Panc1 (cell line): ENCODE results near the gene BABAM2. TPM values are rescaled to one million over a fixed set of nuclear protein-coding genes. Genes with fewer than 3 reads are reported as not detected.

Source experiments
- ATAC-seq: fragments of 200-7000 bp; cut with Tn5 transposase; 2 replicates; pipeline ENCODE4 v1.9.1; 2020; ENCODE audit warnings: mild to moderate bottlenecking, moderate library complexity
- BruUV-seq: library from RNA; stranded (reverse); fragments of 400-500 nt; replicated peaks from 2 replicates; lab custom pipeline; 2021; lab: Mats Ljungman, UMichigan
- CTCF ChIA-PET: fragments of 300-600 bp; sonication (Branson Sonifier 250); formaldehyde crosslinking; loops from one replicate; lab custom pipeline; 2022; ENCODE audit warnings: antibody characterized with exemption; lab: Charles Lee
- POLR2A ChIA-PET: fragments of 300-600 bp; sonication (Branson Sonifier 250); formaldehyde crosslinking; loops from one replicate; lab custom pipeline; 2022; ENCODE audit warnings: antibody characterized with exemption; lab: Charles Lee
- DNase-seq: peaks from one replicate; pipeline ENCODE4 v3.0.0-alpha.2; 2010; ENCODE audit warnings: low read depth, low spot score
- H3K27ac ChIP-seq: 2 replicates; pipeline ENCODE4 v1.5.1; 2011; ENCODE audit warnings: mild to moderate bottlenecking, low read length, inconsistent platforms
- H3K27me3 ChIP-seq: fragments of 200-500 bp; sonication (Bioruptor generic); 2 replicates; pipeline ENCODE4 v1.6.0; 2014; ENCODE audit warnings: low read length, inconsistent platforms; ENCODE audit not compliant: control insufficient read depth, insufficient read depth
- H3K36me3 ChIP-seq: fragments of 200-500 bp; sonication (Bioruptor generic); 2 replicates; pipeline ENCODE4 v1.5.1; 2014; ENCODE audit warnings: inconsistent platforms, mild to moderate bottlenecking, low read length, moderate library complexity; ENCODE audit not compliant: control insufficient read depth, insufficient read depth
- H3K4me1 ChIP-seq: 2 replicates; pipeline ENCODE4 v1.5.1; 2011; ENCODE audit warnings: inconsistent platforms, mild to moderate bottlenecking, low read length, moderate library complexity; ENCODE audit not compliant: control insufficient read depth, insufficient read depth
- H3K4me3 ChIP-seq, 2 experiments: 2 replicates each; pipeline ENCODE4 v1.5.1; 2011 to 2012; ENCODE audit warnings: low read depth in 2 of 2, low read length in 2 of 2, mild to moderate bottlenecking in 2 of 2, inconsistent platforms in 1 of 2, moderate library complexity in 1 of 2
- H3K9me3 ChIP-seq: fragments of 200-500 bp; sonication (Bioruptor generic); 2 replicates; pipeline ENCODE4 v1.5.1; 2014; ENCODE audit warnings: low read depth, mild to moderate bottlenecking, inconsistent platforms, low read length, moderate library complexity; ENCODE audit not compliant: control insufficient read depth, insufficient read depth
- POLR2AphosphoS5 ChIP-seq: IDR thresholded peaks from 2 replicates; pipeline ENCODE4 v1.6.1; 2012; ENCODE audit warnings: mild to moderate bottlenecking, low read depth, low read length, moderate library complexity
- SIN3A ChIP-seq: IDR thresholded peaks from 2 replicates; pipeline ENCODE4 v1.6.1; 2012; ENCODE audit warnings: low read depth, mild to moderate bottlenecking, low read length, moderate library complexity, borderline replicate concordance; ENCODE audit not compliant: insufficient read depth
- TCF7L2 ChIP-seq: IDR thresholded peaks from 2 replicates; pipeline ENCODE4 v1.6.1; 2011; ENCODE audit warnings: mild to moderate bottlenecking, low read depth, low read length, inconsistent platforms
- in situ Hi-C: cut with HindIII; loops from 2 replicates; pipeline ENCODE4 v1.10.0; 2016; ENCODE audit warnings: low sequenced_read_pairs, low pct_unique_long_range_greater_than_20kb
- intact Hi-C: fragments of 100-400 bp; cut with micrococcal nuclease; formaldehyde crosslinking; loops from one replicate; pipeline ENCODE4 v1.10.0; 2022; ENCODE audit not compliant: unreplicated experiment
- total RNA-seq: library from RNA; stranded (reverse); gene quantifications from one replicate; pipeline ENCODE4 v1.2.1, GENCODE V29; 2021; ENCODE audit not compliant: unreplicated experiment
- TF ChIP-seq, protein P1 (sequence below): fragments of 450-650 bp; IDR thresholded peaks from 2 replicates; pipeline ENCODE4 v1.5.1; 2017; ENCODE audit warnings: mild to moderate bottlenecking
- TF ChIP-seq, protein P2 (sequence below), 2 experiments: IDR thresholded peaks; 2 replicates each; pipeline ENCODE4 v1.6.1; 2011 to 2012; ENCODE audit warnings: low read depth in 2 of 2, control low read depth in 1 of 2, low read length in 1 of 2, mild to moderate bottlenecking in 1 of 2, moderate library complexity in 1 of 2; ENCODE audit not compliant: insufficient read depth in 1 of 2

BABAM2 gene
- total RNA-seq, 1 experiment from 2014 or later = 31.2 TPM

DNA sequence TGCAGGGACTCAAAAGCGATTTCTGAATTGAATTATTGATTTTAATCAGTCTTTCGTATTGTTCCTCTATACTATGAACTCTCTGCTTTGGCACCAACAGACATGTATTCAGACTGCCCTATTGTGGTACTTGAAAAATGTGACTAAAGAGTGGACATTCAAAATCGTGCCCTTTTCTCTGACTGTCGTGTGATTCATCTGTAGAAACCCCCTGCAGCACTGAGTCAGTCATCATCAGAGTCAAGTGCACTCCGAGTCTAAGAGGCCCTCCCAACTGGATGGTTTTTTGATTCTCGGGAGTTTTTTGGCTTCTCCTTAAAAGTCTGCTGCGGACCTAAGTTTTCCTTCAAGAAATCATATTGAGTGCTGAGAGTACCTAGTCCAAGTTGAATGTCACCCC, 405.7 kb downstream of the BABAM2 start:
- ChIA-PET CTCF (no interaction called here), POLR2A (no interaction called here)
- TF ChIP-seq TCF7L2 (no peak), SIN3A (no peak), POLR2AphosphoS5 (no peak)
- TF ChIP-seq, protein P1, sequence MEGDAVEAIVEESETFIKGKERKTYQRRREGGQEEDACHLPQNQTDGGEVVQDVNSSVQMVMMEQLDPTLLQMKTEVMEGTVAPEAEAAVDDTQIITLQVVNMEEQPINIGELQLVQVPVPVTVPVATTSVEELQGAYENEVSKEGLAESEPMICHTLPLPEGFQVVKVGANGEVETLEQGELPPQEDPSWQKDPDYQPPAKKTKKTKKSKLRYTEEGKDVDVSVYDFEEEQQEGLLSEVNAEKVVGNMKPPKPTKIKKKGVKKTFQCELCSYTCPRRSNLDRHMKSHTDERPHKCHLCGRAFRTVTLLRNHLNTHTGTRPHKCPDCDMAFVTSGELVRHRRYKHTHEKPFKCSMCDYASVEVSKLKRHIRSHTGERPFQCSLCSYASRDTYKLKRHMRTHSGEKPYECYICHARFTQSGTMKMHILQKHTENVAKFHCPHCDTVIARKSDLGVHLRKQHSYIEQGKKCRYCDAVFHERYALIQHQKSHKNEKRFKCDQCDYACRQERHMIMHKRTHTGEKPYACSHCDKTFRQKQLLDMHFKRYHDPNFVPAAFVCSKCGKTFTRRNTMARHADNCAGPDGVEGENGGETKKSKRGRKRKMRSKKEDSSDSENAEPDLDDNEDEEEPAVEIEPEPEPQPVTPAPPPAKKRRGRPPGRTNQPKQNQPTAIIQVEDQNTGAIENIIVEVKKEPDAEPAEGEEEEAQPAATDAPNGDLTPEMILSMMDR = no peak
- TF ChIP-seq, protein P2, sequence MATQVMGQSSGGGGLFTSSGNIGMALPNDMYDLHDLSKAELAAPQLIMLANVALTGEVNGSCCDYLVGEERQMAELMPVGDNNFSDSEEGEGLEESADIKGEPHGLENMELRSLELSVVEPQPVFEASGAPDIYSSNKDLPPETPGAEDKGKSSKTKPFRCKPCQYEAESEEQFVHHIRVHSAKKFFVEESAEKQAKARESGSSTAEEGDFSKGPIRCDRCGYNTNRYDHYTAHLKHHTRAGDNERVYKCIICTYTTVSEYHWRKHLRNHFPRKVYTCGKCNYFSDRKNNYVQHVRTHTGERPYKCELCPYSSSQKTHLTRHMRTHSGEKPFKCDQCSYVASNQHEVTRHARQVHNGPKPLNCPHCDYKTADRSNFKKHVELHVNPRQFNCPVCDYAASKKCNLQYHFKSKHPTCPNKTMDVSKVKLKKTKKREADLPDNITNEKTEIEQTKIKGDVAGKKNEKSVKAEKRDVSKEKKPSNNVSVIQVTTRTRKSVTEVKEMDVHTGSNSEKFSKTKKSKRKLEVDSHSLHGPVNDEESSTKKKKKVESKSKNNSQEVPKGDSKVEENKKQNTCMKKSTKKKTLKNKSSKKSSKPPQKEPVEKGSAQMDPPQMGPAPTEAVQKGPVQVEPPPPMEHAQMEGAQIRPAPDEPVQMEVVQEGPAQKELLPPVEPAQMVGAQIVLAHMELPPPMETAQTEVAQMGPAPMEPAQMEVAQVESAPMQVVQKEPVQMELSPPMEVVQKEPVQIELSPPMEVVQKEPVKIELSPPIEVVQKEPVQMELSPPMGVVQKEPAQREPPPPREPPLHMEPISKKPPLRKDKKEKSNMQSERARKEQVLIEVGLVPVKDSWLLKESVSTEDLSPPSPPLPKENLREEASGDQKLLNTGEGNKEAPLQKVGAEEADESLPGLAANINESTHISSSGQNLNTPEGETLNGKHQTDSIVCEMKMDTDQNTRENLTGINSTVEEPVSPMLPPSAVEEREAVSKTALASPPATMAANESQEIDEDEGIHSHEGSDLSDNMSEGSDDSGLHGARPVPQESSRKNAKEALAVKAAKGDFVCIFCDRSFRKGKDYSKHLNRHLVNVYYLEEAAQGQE (IDR thresholded peaks at IDR 0.05; ENCODE audit: insufficient read depth in 1 of 2, low read depth in 2 of 2, low read length in 1 of 2) = no peak
- Histone ChIP-seq H3K27ac (no peak overlapping the region), H3K36me3 (no peaks in the 10 kb centered on the region), H3K27me3 (no peaks in the 10 kb centered on the region), H3K4me3 (no peak overlapping the region), H3K4me1 (no peaks in the 10 kb centered on the region), H3K9me3 (no peaks in the 10 kb centered on the region)
- intact Hi-C loops = no loop called here
- DNase-seq (no peak), ATAC-seq (peak; percentile 56; the same call in 1 of the 2 replicates)
- no TSS peak for BruUV-seq
- in situ Hi-C loops = no loop called here

DNA sequence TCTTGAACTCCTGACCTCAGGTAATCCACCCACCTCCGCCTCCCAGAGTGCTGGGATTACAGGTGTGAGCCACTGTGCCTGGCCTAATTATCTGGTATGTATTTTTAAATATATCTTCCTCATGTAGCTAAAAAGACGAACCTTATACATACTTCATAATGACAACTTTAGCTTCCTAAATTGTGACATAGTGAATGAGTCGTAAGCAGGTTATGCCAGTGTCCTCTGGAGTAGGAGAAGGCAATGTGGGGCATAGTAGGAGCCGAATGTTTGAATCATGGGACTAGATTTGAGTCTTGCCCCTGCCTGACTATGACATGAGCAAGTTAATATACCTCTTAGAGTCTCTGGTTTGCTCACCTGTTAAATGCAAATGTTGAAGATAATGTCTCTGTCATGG, 406.4 kb downstream of the BABAM2 start:
- Histone ChIP-seq H3K4me1 (no peaks in the 10 kb centered on the region), H3K27me3 (no peaks in the 10 kb centered on the region), H3K27ac (no peak overlapping the region), H3K9me3 (no peaks in the 10 kb centered on the region), H3K36me3 (no peaks in the 10 kb centered on the region), H3K4me3 (no peak overlapping the region)
- DNase-seq (no peak), ATAC-seq (no peak)
- in situ Hi-C loops = no loop called here
- intact Hi-C loops = no loop called here
- POLR2A ChIA-PET = no interaction called here
- CTCF ChIA-PET = no interaction called here
- BruUV-seq = no TSS peak
- TF ChIP-seq SIN3A (no peak), TCF7L2 (no peak), POLR2AphosphoS5 (no peak)
- TF ChIP-seq, protein P2 (IDR thresholded peaks at IDR 0.05; ENCODE audit: insufficient read depth in 1 of 2, low read depth in 2 of 2, low read length in 1 of 2) = no peak
- TF ChIP-seq, protein P1 = no peak
